GM12864 (cell line): ENCODE results near the gene ARVCF.

Experiments used
- DNase-seq: peaks from one replicate; pipeline ENCODE4 v3.0.0-alpha.2; 2011; ENCODE audit warnings: low read depth
- H3K4me3 ChIP-seq: 2 replicates; pipeline ENCODE4 v1.5.1; 2011; ENCODE audit warnings: mild to moderate bottlenecking, low read depth, low read length, control low read depth
- TF ChIP-seq, protein P1 (sequence below): IDR thresholded peaks from 2 replicates; pipeline ENCODE4 v1.5.1; 2011; ENCODE audit warnings: low read depth, mild to moderate bottlenecking, moderate library complexity, low read length, control low read depth, inconsistent platforms; ENCODE audit errors: missing control alignments

Gene ARVCF

DNA sequence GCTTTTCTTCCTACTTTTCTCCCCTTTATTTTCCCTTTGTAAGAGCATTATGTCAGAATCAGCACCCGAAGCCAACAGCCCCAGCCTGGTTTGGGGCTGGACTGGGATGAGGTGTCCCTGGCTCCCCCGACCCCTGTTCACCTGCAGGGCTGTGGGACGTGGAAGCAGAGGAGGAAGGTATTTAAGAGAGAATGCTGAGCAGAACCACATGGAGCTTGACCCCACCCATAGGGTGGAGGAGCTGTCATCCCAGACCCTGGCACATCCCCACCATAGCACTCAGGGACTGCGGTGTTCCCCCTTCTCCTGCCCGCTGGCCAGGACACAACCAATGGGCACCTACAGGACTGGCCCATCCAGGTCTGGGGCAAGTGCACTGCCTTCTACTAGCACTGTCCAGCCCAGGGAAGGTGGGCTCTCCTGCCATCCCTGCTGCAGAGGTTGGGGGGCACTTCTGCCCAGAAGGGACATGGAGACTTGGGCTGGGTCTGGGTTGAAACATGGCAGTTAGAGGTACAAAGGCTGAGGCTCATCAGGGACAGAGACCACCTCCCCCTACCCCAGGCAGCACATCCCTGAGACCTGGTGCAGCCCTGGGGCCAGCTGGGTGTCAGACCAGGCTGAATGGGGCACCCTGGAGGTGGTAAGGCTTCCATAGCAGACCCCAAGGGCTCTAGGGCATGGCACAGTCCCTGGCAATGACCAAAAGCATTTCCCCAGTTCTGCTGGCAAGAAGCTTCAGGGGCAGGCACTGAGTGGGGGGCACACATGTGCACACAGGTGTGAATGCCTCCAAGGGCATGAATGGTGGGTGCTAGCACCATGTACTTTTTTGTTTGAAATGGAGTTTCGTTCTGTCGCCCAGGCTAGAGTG is 23.9 kb upstream of the ARVCF start:
- no peak overlapping the region for H3K4me3 ChIP-seq
- TF ChIP-seq, protein P1, sequence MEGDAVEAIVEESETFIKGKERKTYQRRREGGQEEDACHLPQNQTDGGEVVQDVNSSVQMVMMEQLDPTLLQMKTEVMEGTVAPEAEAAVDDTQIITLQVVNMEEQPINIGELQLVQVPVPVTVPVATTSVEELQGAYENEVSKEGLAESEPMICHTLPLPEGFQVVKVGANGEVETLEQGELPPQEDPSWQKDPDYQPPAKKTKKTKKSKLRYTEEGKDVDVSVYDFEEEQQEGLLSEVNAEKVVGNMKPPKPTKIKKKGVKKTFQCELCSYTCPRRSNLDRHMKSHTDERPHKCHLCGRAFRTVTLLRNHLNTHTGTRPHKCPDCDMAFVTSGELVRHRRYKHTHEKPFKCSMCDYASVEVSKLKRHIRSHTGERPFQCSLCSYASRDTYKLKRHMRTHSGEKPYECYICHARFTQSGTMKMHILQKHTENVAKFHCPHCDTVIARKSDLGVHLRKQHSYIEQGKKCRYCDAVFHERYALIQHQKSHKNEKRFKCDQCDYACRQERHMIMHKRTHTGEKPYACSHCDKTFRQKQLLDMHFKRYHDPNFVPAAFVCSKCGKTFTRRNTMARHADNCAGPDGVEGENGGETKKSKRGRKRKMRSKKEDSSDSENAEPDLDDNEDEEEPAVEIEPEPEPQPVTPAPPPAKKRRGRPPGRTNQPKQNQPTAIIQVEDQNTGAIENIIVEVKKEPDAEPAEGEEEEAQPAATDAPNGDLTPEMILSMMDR: no peak

DNA sequence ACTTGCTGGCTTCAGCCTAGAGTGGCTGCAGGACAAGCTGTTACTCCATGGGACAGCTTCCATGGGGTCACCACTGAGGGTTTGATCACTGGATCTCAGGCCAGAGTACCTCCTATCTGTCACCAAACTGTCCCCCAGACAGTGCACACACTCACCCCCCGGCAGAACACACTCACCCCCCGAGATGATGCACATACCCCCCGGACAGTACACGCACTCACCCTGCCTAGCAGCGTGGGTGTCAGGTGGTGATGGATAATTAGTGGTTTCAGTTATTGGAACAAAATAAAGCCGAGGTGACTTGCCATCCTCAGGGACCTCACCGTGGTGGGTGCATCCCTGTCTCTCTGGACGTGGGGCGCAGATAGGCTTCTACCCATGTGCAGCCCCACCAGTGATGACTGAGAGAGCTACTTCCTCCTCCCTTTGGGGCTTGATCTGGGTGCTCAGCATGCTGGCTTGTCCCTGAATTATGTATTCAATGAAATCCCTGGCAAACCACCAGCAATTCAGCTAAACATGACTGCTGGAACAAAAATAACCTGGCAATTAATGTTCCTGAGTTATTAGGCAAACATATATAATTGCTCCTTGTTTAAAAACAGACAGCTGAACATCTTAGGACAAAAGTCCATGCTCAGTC is 23.2 kb upstream of the ARVCF start:
- no peak overlapping the region for H3K4me3 ChIP-seq
- no peak for DNase-seq
- TF ChIP-seq, protein P1: no peak

More for the DNA sequence above, 23.9 kb upstream of the ARVCF start:
- DNase-seq: no peak

DNA sequence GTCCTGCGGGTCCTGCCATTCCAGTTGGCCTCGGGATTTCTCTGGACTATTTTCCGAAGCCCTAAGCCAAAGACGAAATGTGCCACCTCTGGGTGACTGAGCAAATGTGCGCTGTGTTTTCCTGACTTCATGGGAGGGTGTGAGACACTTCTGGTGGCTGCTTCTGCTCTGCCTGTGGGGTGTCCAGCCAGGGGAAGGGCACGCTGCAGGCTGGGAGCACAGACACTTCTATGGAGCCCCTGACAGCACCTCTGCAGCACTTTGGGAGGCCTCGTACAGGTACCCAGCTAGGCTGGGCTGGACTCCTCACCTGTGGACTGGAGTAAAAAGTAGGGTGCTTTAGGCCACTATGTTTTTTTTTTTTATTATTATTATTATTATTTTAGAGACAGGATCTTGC is 22.0 kb upstream of the ARVCF start:
- TF ChIP-seq, protein P1: no peak
- DNase-seq: no peak
- no peak overlapping the region for H3K4me3 ChIP-seq

DNA sequence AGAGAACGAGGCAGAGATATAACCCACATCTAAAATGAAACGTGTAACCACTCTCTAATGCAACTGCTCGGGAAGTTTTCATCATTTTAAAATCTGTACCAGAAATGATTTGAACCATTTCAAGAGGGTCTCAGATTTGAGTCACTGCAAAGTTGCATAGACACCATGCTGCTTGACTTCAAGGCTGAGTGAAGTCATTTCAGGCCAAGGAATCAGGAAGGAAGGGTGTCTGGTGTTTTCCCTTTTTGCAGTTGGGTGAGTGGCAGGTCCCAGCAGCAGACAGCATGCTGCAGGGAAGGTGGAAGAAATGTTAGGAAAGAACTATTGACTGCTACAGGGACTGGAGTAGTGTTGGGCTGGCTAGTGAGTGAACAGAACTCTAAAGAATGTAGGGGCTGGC is 20.8 kb upstream of the ARVCF start:
- TF ChIP-seq, protein P1: no peak
- peak; percentile 36 for DNase-seq
- no peak overlapping the region for H3K4me3 ChIP-seq

DNA sequence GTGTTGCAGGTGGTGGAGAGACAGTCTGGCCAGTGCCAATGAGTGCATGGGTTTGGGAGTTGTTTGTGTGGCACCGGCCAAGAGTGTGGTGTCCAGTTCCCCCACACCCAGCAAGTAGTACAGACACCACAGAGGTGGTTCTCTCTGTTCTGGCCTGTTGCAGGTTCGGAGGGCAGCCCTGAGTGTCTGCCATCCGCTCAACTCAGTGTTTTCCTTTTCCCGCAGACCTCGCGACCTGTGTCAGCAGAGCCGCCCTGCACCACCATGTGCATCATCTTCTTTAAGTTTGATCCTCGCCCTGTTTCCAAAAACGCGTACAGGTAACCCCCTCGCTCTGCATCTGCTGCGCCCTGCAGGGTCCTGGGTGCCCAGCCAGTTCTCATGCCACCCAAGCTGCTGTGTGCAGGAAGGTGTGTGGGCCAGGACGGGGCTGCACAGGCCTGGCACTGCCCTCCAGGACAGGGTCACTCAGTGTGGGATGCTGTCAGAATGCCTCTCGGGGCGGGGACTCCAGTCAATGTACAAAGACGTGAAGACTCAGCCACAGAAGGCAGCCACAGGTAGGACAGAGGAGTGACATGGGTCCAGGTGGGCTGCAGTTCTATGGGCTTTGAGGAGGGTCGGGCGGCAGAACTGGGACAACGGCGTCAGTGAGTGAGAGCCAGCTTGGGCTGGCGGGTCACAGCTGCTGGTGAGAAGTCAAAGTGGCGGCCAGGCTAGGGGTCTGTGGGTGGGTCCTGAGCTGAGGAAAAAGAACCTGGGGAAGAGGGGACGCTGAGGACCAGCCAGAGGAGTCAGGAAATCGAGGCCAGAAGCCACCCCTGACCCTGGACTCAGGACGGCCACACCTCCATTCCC is 20.1 kb upstream of the ARVCF start:
- DNase-seq: no peak
- TF ChIP-seq, protein P1: no peak
- peak overlapping the region; percentile 1 for H3K4me3 ChIP-seq

DNA sequence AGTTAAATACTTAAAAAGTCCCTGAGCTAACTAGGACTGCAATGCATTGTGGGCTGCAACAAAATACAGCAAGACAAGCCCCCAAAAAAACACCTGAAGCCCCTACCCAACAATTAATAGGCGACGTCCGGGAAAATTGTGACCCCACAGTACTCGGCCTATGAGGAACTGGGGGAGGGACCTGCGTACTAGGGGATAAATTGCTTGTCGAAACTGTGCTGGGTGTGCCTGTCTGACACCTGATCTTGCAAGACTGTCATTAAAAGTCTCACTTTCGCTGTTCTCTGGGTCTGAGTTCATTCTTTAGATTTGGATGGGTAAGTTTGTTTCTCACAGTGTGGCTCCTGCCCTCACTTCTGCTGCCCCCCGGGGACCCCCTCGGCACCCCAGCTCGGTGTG is 19.5 kb upstream of the ARVCF start:
- DNase-seq: peak; percentile 64

More for the DNA sequence above, 19.5 kb upstream of the ARVCF start:
- TF ChIP-seq, protein P1: no peak
- H3K4me3 ChIP-seq: no peak overlapping the region; the same call in 1 of the 2 replicates
